ENCODE data around the gene NLK.
"Not testable (repeated sequence)": the region's sequence is repeated elsewhere in the genome, so short reads cannot be mapped to it uniquely, and the experiment has no call there.

The NLK gene

GRCh38 chr17:28097254-28097653, 54.8 kb downstream of the NLK start:
- Histone ChIP-seq H3K4me3 (ENCODE audit: low read depth, low read length) (no peak overlapping the region), H3K4me1 (no peaks in the 10 kb centered on the region), H3K9me3 (no peaks in the 10 kb centered on the region), H3K27me3 (no peaks in the 10 kb centered on the region), H3K36me3 (no peaks in the 10 kb centered on the region)
- DNase-seq: no peak
- no peak for TF ChIP-seq CTCF (IDR thresholded peaks at IDR 0.05; ENCODE audit: low read depth, low read length)

- Histone ChIP-seq H3K36me3 (no peaks in the 10 kb centered on the region), H3K27me3 (no peaks in the 10 kb centered on the region), H3K9me3 (no peaks in the 10 kb centered on the region), H3K4me3 (ENCODE audit: low read depth, low read length) (no peak overlapping the region), H3K4me1 (no peaks in the 10 kb centered on the region)
- TF ChIP-seq CTCF (IDR thresholded peaks at IDR 0.05; ENCODE audit: low read depth, low read length): no peak
- no peak for DNase-seq
These were observed 55.4 kb downstream of the NLK start for GRCh38 chr17:28097901-28098300.

GRCh38 chr17:28098591-28098990, 56.1 kb downstream of the NLK start:
- not testable (repeated sequence) for H3K4me1 ChIP-seq; DNase-seq; H3K9me3 ChIP-seq; H3K36me3 ChIP-seq; H3K27me3 ChIP-seq; H3K4me3 ChIP-seq (ENCODE audit: low read depth, low read length)

DNA sequence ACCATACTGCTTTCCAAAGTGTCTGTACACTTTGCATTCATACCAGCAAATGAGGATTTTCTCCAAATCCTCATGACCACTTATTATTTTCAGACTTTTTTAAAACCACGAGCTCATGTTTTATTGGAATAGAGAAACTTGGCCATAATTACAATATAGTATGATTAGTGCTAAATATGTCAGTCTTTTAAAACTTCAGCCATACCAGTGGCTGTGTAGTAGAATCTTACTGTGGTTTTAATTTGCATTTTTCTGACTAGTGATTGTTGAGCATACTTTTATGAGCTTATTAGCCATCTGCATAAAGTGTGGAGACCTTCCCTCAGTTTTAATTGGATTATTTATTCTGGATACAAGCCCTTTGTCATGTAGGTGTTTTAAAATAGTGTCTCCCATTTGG, 57.8 kb downstream of the NLK start:
- no peak for TF ChIP-seq CTCF (IDR thresholded peaks at IDR 0.05; ENCODE audit: low read depth, low read length)
- DNase-seq: no peak
- H3K4me1 ChIP-seq: no peaks in the 10 kb centered on the region
- H3K4me3 ChIP-seq (ENCODE audit: low read depth, low read length): no peak overlapping the region
- H3K27me3 ChIP-seq: no peaks in the 10 kb centered on the region
- H3K36me3 ChIP-seq: no peaks in the 10 kb centered on the region
- no peaks in the 10 kb centered on the region for H3K9me3 ChIP-seq

DNA sequence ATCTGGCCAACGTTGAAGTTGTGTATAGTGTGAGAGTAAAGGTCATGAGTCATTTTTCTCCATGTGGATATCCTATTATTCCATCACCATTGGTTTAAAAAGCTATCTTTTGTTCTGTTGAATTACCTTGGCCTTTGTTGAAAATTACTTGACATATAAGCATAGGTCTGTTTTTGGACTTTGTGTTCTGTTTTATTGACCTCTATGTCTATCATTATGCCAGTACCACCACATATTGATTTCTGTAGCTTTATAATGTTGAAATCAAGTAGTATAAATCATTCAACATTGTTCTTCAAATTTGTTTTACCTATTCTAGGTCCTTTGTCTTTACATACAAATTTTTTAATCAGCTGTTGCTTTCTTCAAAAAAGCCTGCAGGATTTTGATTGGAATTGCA, 58.5 kb downstream of the NLK start:
- no peaks in the 10 kb centered on the region for H3K9me3 ChIP-seq
- no peaks in the 10 kb centered on the region for H3K4me1 ChIP-seq
- H3K36me3 ChIP-seq: no peaks in the 10 kb centered on the region
- H3K4me3 ChIP-seq (ENCODE audit: low read depth, low read length): no peak overlapping the region
- DNase-seq: no peak
- no peak for TF ChIP-seq CTCF (IDR thresholded peaks at IDR 0.05; ENCODE audit: low read depth, low read length)
- no peaks in the 10 kb centered on the region for H3K27me3 ChIP-seq

GRCh38 chr17:28101919-28102318, 59.4 kb downstream of the NLK start:
- H3K4me1 ChIP-seq: no peaks in the 10 kb centered on the region
- no peak for TF ChIP-seq CTCF (IDR thresholded peaks at IDR 0.05; ENCODE audit: low read depth, low read length)
- no peak for DNase-seq

GRCh38 chr17:28105501-28105900, 63.0 kb downstream of the NLK start:
- Histone ChIP-seq H3K4me3 (ENCODE audit: low read depth, low read length) (no peak overlapping the region), H3K36me3 (no peaks in the 10 kb centered on the region), H3K9me3 (no peaks in the 10 kb centered on the region), H3K4me1 (no peaks in the 10 kb centered on the region), H3K27me3 (no peaks in the 10 kb centered on the region)
- no peak for TF ChIP-seq CTCF (IDR thresholded peaks at IDR 0.05; ENCODE audit: low read depth, low read length)
- DNase-seq: no peak

More at GRCh38 chr17:28101919-28102318, 59.4 kb downstream of the NLK start:
- H3K27me3 ChIP-seq: no peaks in the 10 kb centered on the region
- H3K4me3 ChIP-seq (ENCODE audit: low read depth, low read length): no peak overlapping the region
- no peaks in the 10 kb centered on the region for H3K36me3 ChIP-seq
- no peaks in the 10 kb centered on the region for H3K9me3 ChIP-seq

Measured in BE2C (cell line).